Measurements from ENCODE around the gene OR13A1.
"Not testable (repeated sequence)": the region's sequence is repeated elsewhere in the genome, so short reads cannot be mapped to it uniquely, and the experiment has no call there.

The OR13A1 gene, protein sequence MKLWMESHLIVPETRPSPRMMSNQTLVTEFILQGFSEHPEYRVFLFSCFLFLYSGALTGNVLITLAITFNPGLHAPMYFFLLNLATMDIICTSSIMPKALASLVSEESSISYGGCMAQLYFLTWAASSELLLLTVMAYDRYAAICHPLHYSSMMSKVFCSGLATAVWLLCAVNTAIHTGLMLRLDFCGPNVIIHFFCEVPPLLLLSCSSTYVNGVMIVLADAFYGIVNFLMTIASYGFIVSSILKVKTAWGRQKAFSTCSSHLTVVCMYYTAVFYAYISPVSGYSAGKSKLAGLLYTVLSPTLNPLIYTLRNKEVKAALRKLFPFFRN

GRCh38 chr10:45315508-45315907, at the start of gene OR13A1:
Gene OR13A1, minus strand, starts transcription at chr10:45315608. Its CDS starts 11,186 bp downstream, at chr10:45304422.
- Histone ChIP-seq H3K27ac (ENCODE audit: low read length) (no peak within 1 kb of the TSS), H3K27me3 (ENCODE audit: control insufficient read depth in 1 of 2, insufficient read depth in 2 of 2, low read length in 2 of 2) (no peaks in the 10 kb centered on the region), H3K9me3 (ENCODE audit: control insufficient read depth in 2 of 2, low read length in 2 of 2) (no peaks in the 10 kb centered on the region)

GRCh38 chr10:45361983-45362799, 46.8 kb upstream of the OR13A1 start:
- H3K36me3 ChIP-seq (ENCODE audit: control insufficient read depth in 2 of 2, insufficient read depth in 2 of 2, low read length in 2 of 2); H3K4me1 ChIP-seq (ENCODE audit: control insufficient read depth, insufficient read depth, low read length); H3K4me3 ChIP-seq (ENCODE audit: low read length in 2 of 2): not testable (repeated sequence)

More at GRCh38 chr10:45315508-45315907, at the start of gene OR13A1:
- Histone ChIP-seq H3K9ac (ENCODE audit: low read length in 2 of 2) (no peak within 1 kb of the TSS), H3K4me3 (ENCODE audit: low read length in 2 of 2) (no peak within 1 kb of the TSS), H3K36me3 (ENCODE audit: control insufficient read depth in 2 of 2, insufficient read depth in 2 of 2, low read length in 2 of 2) (no peaks in the 10 kb centered on the region), H3K4me1 (ENCODE audit: control insufficient read depth, insufficient read depth, low read length) (no peaks in the 10 kb centered on the region)

DNA sequence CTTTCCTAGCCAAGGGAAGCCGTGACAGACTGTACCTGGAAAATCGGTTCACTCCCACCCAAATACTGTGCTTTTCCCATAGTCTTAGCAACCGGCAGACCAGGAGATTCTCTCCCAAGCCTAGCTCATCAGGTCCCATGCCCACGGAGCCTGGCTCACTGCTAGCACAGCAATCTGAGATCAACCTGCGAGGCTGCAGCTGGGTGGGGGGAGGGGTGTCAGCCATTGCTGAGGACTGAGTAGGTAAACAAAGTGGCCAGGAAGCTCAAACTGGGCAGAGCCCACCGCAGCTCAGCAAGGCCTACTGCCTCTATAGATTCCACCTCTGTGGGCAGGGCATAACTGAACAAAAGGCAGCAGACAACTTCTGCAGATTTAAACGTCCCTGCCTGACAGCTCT, 43.6 kb upstream of the OR13A1 start:
- H3K36me3 ChIP-seq (ENCODE audit: control insufficient read depth in 2 of 2, insufficient read depth in 2 of 2, low read length in 2 of 2); H3K27me3 ChIP-seq (ENCODE audit: control insufficient read depth in 1 of 2, insufficient read depth in 2 of 2, low read length in 2 of 2); H3K4me3 ChIP-seq (ENCODE audit: low read length in 2 of 2); H3K9me3 ChIP-seq (ENCODE audit: control insufficient read depth in 2 of 2, low read length in 2 of 2); H3K4me1 ChIP-seq (ENCODE audit: control insufficient read depth, insufficient read depth, low read length); H3K9ac ChIP-seq (ENCODE audit: low read length in 2 of 2); H3K27ac ChIP-seq (ENCODE audit: low read length): not testable (repeated sequence)

More at GRCh38 chr10:45361983-45362799, 46.8 kb upstream of the OR13A1 start:
- H3K27me3 ChIP-seq (ENCODE audit: control insufficient read depth in 1 of 2, insufficient read depth in 2 of 2, low read length in 2 of 2); H3K9me3 ChIP-seq (ENCODE audit: control insufficient read depth in 2 of 2, low read length in 2 of 2); H3K9ac ChIP-seq (ENCODE audit: low read length in 2 of 2); H3K27ac ChIP-seq (ENCODE audit: low read length): not testable (repeated sequence)

GRCh38 chr10:45355494-45355893, 40.1 kb upstream of the OR13A1 start:
- no peak overlapping the region for H3K9ac ChIP-seq (ENCODE audit: low read length in 2 of 2)
- no peak overlapping the region for H3K27ac ChIP-seq (ENCODE audit: low read length)
- no peaks in the 10 kb centered on the region for H3K4me1 ChIP-seq (ENCODE audit: control insufficient read depth, insufficient read depth, low read length)
- no peaks in the 10 kb centered on the region for H3K36me3 ChIP-seq (ENCODE audit: control insufficient read depth in 2 of 2, insufficient read depth in 2 of 2, low read length in 2 of 2)
- H3K4me3 ChIP-seq (ENCODE audit: low read length in 2 of 2), result no peak overlapping the region
- no peaks in the 10 kb centered on the region for H3K27me3 ChIP-seq (ENCODE audit: control insufficient read depth in 1 of 2, insufficient read depth in 2 of 2, low read length in 2 of 2)
- no peaks in the 10 kb centered on the region for H3K9me3 ChIP-seq (ENCODE audit: control insufficient read depth in 2 of 2, low read length in 2 of 2)

DNA sequence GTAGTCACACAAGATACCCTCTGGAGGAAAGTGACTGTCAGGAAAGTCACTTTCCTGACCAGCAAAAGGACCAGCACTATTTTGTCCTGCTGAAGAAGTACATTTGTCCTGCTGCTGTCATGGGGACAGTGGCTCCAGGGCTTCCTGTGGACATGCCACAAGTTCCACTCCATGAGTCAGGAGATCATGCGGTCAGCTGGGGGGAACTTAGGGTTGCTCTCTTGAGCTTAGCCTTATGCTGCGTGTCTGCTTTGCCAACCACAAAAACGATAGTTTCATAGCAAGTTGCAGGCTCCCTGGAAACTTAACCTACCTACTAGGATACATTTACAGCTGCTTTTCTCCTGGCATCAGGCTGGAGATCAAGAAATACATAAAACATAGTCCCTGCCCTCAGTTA, 38.9 kb upstream of the OR13A1 start:
- H3K27ac ChIP-seq (ENCODE audit: low read length), result no peak overlapping the region
- H3K4me1 ChIP-seq (ENCODE audit: control insufficient read depth, insufficient read depth, low read length), result no peaks in the 10 kb centered on the region
- no peaks in the 10 kb centered on the region for H3K9me3 ChIP-seq (ENCODE audit: control insufficient read depth in 2 of 2, low read length in 2 of 2)
- no peak overlapping the region for H3K4me3 ChIP-seq (ENCODE audit: low read length in 2 of 2)
- H3K36me3 ChIP-seq (ENCODE audit: control insufficient read depth in 2 of 2, insufficient read depth in 2 of 2, low read length in 2 of 2), result no peaks in the 10 kb centered on the region
- H3K27me3 ChIP-seq (ENCODE audit: control insufficient read depth in 1 of 2, insufficient read depth in 2 of 2, low read length in 2 of 2), result no peaks in the 10 kb centered on the region
- H3K9ac ChIP-seq (ENCODE audit: low read length in 2 of 2), result no peak overlapping the region

DNA sequence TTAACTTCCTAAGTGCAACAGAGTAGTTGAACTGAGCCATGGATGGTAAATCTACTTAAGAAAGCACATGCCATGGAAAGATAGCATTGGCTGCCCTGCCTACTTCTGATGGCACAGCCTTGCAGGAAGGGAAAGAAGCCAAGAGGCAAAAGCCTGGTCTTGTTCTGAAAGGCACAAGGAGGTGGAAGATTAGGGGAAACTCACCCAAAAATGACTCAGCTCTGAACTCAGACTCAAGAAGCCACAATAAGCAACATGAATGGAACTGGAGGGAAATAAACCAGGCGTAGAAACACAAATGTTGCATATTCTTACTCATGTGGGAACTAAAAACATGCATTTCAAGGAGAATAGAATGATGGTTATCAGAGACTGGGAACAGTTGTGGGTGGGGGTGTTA, 37.8 kb upstream of the OR13A1 start:
- no peaks in the 10 kb centered on the region for H3K27me3 ChIP-seq (ENCODE audit: control insufficient read depth in 1 of 2, insufficient read depth in 2 of 2, low read length in 2 of 2)
- H3K27ac ChIP-seq (ENCODE audit: low read length), result no peak overlapping the region

DNA sequence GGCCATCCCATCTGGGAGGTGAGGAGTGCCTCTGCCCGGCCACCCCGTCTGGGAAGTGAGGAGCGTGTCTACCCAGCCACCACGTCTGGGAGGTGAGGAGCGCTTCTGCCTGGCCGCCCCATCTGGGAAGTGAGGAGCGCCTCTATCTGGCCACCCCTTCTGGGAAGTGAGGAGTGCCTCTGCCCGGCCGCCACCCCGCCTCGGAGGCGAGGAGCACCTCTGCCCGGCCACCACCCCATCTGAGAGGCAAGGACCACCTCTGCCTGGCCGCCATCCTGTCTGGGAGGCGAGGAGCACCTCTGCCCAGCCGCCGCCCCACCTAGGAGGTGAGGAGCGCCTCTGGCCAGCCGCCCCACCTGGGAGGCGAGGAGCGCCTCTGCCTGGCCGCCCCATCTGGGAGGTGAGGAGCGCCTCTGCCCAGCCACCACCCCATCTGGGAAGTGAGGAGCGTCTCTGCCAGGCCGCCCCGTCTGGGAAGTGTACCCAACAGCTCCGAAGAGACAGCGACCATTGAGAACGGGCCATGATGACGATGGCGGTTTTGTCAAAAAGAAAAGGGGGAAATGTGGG, 32.9 kb upstream of the OR13A1 start:
- H3K27me3 ChIP-seq (ENCODE audit: control insufficient read depth in 1 of 2, insufficient read depth in 2 of 2, low read length in 2 of 2); H3K27ac ChIP-seq (ENCODE audit: low read length); H3K36me3 ChIP-seq (ENCODE audit: control insufficient read depth in 2 of 2, insufficient read depth in 2 of 2, low read length in 2 of 2); H3K9me3 ChIP-seq (ENCODE audit: control insufficient read depth in 2 of 2, low read length in 2 of 2); H3K4me1 ChIP-seq (ENCODE audit: control insufficient read depth, insufficient read depth, low read length); H3K4me3 ChIP-seq (ENCODE audit: low read length in 2 of 2); H3K9ac ChIP-seq (ENCODE audit: low read length in 2 of 2): not testable (repeated sequence)

More for the DNA sequence above, 37.8 kb upstream of the OR13A1 start:
- no peak overlapping the region for H3K4me3 ChIP-seq (ENCODE audit: low read length in 2 of 2)
- no peaks in the 10 kb centered on the region for H3K36me3 ChIP-seq (ENCODE audit: control insufficient read depth in 2 of 2, insufficient read depth in 2 of 2, low read length in 2 of 2)
- no peaks in the 10 kb centered on the region for H3K9me3 ChIP-seq (ENCODE audit: control insufficient read depth in 2 of 2, low read length in 2 of 2)
- no peak overlapping the region for H3K9ac ChIP-seq (ENCODE audit: low read length in 2 of 2)
- no peaks in the 10 kb centered on the region for H3K4me1 ChIP-seq (ENCODE audit: control insufficient read depth, insufficient read depth, low read length)

DNA sequence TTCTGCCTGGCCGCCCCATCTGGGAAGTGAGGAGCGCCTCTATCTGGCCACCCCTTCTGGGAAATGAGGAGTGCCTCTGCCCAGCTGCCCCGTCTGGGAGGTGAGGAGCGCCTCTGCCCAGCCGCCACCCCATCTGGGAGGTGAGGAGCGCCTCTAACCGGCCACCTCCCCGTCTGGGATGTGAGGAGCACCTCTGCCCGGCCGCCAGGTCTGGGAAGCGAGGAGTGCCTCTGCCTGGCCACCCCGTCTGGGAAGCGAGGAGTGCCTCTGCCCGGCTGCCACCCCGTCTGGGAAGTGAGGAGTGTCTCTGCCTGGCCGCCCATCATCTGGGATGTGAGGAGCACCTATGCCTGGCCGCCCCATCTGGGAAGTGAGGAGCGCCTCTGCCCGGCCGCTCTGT, 32.1 kb upstream of the OR13A1 start:
- not testable (repeated sequence) for H3K9me3 ChIP-seq (ENCODE audit: control insufficient read depth in 2 of 2, low read length in 2 of 2); H3K4me3 ChIP-seq (ENCODE audit: low read length in 2 of 2); H3K36me3 ChIP-seq (ENCODE audit: control insufficient read depth in 2 of 2, insufficient read depth in 2 of 2, low read length in 2 of 2); H3K9ac ChIP-seq (ENCODE audit: low read length in 2 of 2); H3K27ac ChIP-seq (ENCODE audit: low read length); H3K4me1 ChIP-seq (ENCODE audit: control insufficient read depth, insufficient read depth, low read length); H3K27me3 ChIP-seq (ENCODE audit: control insufficient read depth in 1 of 2, insufficient read depth in 2 of 2, low read length in 2 of 2)

DNA sequence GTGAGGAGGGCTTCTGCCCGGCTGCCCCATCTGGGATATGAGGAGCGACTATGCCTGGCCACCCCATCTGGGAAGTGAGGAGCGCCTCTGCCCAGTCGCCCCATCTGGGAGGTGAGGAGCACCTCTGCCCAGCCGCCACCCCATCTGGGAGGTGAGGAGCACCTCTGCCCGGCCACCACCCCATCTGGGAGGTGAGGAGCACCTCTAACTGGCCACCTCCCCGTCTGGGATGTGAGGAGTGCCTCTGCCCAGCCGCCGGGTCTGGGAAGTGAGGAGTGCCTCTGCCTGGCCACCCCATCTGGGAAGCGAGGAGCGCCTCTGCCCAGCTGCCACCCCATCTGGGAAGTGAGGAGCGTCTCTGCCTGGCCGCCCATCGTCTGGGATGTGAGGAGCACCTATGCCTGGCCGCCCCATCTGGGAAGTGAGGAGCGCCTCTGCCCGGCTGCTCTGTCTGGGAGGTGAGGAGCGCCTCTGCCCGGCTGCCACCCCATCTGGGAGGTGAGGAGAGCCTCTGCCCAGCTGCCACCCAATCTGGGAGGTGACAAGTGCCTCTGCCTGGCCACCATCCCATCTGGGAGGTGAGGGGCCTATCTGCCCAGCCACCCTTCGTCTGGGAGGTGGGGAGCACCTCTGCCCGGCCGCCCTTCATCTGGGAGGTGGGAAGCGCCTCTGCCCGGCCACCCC, 31.4 kb upstream of the OR13A1 start:
- not testable (repeated sequence) for H3K36me3 ChIP-seq (ENCODE audit: control insufficient read depth in 2 of 2, insufficient read depth in 2 of 2, low read length in 2 of 2); H3K4me1 ChIP-seq (ENCODE audit: control insufficient read depth, insufficient read depth, low read length); H3K27ac ChIP-seq (ENCODE audit: low read length); H3K27me3 ChIP-seq (ENCODE audit: control insufficient read depth in 1 of 2, insufficient read depth in 2 of 2, low read length in 2 of 2); H3K4me3 ChIP-seq (ENCODE audit: low read length in 2 of 2); H3K9ac ChIP-seq (ENCODE audit: low read length in 2 of 2); H3K9me3 ChIP-seq (ENCODE audit: control insufficient read depth in 2 of 2, low read length in 2 of 2)

DNA sequence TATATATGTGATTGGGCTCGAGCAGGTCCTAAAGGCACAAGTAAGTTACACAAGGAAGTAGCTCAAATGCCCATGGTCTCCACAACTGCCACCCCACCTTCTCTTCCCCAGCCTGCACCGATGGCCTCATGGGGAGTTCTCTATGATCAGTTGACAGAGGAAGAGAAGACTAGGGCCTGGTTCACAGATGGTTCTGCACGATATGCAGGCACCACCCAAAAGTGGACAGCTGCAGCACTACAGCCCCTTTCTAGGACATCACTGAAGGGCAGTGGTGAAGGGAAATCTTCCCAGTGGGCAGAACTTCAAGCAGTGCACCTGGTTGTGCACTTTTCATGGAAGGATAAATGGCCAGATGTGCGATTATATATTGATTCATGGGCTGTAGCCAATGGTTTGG, 25.0 kb upstream of the OR13A1 start:
- H3K9ac ChIP-seq (ENCODE audit: low read length in 2 of 2); H3K4me3 ChIP-seq (ENCODE audit: low read length in 2 of 2); H3K36me3 ChIP-seq (ENCODE audit: control insufficient read depth in 2 of 2, insufficient read depth in 2 of 2, low read length in 2 of 2); H3K4me1 ChIP-seq (ENCODE audit: control insufficient read depth, insufficient read depth, low read length); H3K27me3 ChIP-seq (ENCODE audit: control insufficient read depth in 1 of 2, insufficient read depth in 2 of 2, low read length in 2 of 2); H3K27ac ChIP-seq (ENCODE audit: low read length): not testable (repeated sequence)
- H3K9me3 ChIP-seq (ENCODE audit: control insufficient read depth in 2 of 2, low read length in 2 of 2), result peaks cover 0 to 10% of the 10 kb centered on the region in 2 donors

All from stomach smooth muscle (tissue), 2 donors.